Fibroblast of pulmonary artery (primary cell): ENCODE data around the gene UBE2G1.
"Not testable (repeated sequence)": the region's sequence is repeated elsewhere in the genome, so short reads cannot be mapped to it uniquely, and the experiment has no call there.

Source experiments
- DNase-seq: peaks from one replicate; pipeline ENCODE4 v3.0.0-alpha.2; 2010; ENCODE audit warnings: low read depth
- H3K4me3 ChIP-seq: replicated peaks from 2 replicates; pipeline ENCODE4 v1.5.1; 2011; ENCODE audit warnings: low read depth, mild to moderate bottlenecking, control low read depth, low read length, moderate library complexity
- CTCF ChIP-seq: IDR thresholded peaks from 2 replicates; pipeline ENCODE4 v1.5.1; 2011; ENCODE audit warnings: mild to moderate bottlenecking, control low read depth, low read length, inconsistent platforms; ENCODE audit errors: missing control alignments

The UBE2G1 gene

GRCh38 chr17:4389079-4389478 is 22.6 kb upstream of the UBE2G1 start:
- DNase-seq: no peak
- H3K4me3 ChIP-seq: no peak overlapping the region
- no peak for TF ChIP-seq CTCF

GRCh38 chr17:4387137-4387536 is 20.7 kb upstream of the UBE2G1 start:
- TF ChIP-seq CTCF: no peak
- no peak overlapping the region for H3K4me3 ChIP-seq
- DNase-seq: no peak

- DNase-seq: peak; percentile 20
- no peak overlapping the region for H3K4me3 ChIP-seq
- TF ChIP-seq CTCF: no peak
These were observed 19.9 kb upstream of the UBE2G1 start for GRCh38 chr17:4386406-4386805.

GRCh38 chr17:4381690-4382671 is 15.5 kb upstream of the UBE2G1 start:
- no peak for TF ChIP-seq CTCF
- no peak overlapping the region for H3K4me3 ChIP-seq
- DNase-seq: no peak

GRCh38 chr17:4378626-4379025 is 12.2 kb upstream of the UBE2G1 start:
- no peak overlapping the region for H3K4me3 ChIP-seq
- TF ChIP-seq CTCF: no peak
- no peak for DNase-seq

- DNase-seq, H3K4me3 ChIP-seq: not testable (repeated sequence)
These were observed 10.8 kb upstream of the UBE2G1 start for GRCh38 chr17:4377247-4377646.

GRCh38 chr17:4375796-4376440 is 9.4 kb upstream of the UBE2G1 start:
- not testable (repeated sequence) for DNase-seq

More at GRCh38 chr17:4375796-4376440, 9.4 kb upstream of the UBE2G1 start:
- not testable (repeated sequence) for H3K4me3 ChIP-seq
